T-helper 9 cell (primary cell): ENCODE results near the gene TSKU.

ENCODE experiments used
- DNase-seq: peaks from one replicate; pipeline ENCODE4 v3.0.0-alpha.2; 2020

Gene TSKU

DNA sequence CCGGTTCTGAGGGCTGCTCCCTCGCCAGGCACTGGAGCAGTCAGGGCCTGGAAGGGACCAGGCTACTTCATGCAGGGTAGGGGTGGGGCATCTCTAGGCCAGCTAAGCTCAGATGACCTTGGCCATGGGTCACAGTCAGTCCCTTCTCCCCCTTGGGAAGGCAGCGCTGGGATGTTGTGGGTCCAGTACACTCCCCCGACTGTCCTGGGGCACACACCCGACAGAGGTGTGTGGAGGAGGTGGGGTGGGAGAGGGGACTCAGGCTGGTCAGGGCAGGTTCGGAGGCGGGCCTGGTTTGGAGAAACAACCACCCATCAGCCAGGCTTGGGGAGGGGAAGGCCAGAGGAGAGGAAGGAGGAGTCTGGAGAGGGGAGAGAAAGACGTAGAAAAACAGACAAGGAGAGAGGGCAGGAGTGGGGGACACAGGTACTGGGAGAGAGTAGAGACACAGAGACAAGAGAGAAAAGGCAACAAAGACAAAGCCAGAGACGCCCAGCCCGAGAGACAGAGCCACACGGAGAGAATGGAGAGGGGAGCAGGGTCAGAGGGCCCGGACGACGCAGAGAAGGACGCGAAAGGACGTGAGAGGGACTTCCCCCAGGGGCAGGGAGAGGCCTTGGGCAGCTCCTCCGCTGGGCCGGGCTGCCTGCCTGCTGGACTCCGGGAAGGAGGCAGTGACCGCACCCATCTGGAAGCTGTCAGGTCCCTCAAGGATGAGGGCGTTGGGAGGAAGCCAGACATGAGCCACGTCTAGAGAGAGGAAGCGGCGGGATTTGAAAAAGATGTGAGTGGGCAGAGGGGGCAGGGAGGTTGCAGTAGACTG lies 30.6 kb upstream of the TSKU start:
- no peak for DNase-seq

DNA sequence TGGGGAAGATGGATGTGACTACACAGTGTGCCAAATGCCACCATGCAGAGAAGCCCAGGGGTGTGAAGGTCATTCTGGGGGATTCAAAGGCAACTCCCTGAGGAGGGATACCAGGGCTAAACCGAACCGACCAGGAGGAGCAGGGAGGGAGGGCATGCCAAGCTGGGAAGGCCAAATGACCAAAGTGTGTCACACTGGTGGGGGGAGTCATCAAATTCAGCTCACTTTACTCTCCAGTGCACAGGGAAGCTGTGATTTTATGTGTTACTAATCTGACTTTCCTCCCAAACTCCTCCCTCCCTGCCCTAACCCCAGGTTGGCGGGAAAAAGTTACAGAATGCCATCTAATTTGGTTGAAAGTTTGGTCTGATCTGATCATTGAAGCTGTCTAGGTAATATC lies 29.7 kb upstream of the TSKU start:
- no peak for DNase-seq

DNA sequence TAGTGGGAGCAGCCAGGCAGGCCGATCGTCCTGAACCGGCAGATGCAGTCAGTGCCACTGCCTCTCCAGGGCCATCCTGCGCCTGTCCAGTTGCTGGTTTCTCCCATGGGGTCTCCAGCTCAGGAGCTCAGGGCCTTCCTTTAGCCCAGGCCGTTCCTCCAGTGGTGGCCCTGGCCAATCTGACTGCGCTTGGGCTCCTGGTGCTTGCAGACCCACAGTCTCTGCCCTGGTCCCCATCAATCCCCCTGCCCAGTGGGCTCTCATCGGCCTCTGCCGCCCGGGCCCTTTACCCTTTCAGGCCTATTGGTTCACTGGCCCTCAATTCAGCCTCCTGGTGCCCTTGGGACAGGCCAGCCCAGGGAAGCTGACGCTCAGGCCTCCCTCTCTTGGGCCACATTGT lies 29.2 kb upstream of the TSKU start:
- DNase-seq, result no peak

DNA sequence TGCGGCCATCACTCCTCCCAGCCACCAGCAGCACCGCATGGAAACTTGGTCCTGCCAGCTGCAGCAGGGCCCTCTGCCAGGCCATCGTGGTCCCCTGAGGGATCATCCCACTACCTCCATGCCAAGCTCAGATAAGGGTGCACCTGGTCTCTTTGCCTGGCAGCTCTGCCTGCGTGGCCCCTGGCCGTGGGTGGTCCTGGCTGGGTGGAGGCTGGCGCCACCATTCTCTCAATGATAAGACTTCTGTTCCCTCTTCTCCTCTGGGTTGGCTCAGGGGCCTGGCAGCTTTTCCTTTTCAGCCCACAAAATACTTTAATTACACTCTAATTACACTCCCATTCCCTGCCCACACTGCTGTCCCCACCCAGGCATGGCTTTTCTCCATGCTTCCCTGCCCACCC lies 26.8 kb upstream of the TSKU start:
- DNase-seq, result no peak

DNA sequence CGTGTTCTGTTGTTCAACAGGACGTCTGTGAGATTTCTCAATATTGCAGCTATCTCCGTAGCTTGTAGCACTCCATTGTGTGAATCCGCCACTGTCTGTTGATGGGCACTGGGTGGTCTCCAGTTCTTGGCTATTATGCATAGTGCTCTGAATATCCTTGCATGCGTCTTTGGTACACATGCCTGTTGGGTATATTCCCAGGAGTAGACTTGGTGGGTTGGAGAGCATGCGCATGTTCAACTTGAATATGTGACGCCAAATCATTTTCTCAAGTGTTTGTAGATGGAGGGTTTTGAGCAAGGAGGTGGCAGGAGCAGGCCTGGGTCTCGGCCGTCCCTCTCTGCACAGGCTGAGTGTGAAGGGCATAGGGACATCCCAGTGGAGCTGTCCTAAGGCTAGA lies 24.8 kb upstream of the TSKU start:
- no peak for DNase-seq

DNA sequence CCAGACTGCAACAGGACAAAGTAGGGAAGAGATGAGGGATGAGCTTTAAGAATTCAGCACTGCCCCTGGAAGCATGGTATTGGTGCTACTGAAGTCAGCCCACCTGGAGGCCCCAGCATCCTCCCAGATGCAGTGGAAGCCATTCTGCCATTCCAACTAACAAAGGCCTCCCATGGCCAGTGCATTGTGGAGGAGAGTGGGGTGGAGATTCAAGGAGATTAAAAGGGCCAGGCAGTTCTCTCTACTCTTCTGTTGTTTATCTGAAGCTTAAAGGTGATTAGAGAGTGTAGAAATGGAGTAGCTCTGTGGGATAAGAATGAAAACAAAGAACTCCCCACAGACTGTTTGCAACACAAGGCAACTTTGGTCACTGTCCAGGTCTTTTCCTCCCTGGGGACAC lies 24.1 kb upstream of the TSKU start:
- no peak for DNase-seq

DNA sequence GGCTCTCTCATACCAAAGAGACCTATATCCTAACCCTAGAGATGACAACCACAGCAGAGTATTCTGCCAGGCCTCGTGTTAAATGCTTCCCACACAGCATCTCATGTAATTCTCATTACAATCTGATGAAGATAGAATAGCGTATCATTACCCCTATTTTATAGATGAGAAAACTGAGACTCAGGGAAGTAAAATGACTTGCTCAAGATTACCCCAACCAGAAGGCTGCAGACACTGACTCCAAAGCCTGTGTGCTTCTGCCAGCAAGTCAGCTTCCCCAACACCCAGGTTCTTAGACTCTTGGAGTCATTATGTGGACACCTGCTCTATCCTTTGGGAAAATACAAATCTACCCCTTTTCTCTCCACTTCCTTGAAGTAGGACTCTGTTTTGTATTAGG lies 23.6 kb upstream of the TSKU start:
- no peak for DNase-seq

DNA sequence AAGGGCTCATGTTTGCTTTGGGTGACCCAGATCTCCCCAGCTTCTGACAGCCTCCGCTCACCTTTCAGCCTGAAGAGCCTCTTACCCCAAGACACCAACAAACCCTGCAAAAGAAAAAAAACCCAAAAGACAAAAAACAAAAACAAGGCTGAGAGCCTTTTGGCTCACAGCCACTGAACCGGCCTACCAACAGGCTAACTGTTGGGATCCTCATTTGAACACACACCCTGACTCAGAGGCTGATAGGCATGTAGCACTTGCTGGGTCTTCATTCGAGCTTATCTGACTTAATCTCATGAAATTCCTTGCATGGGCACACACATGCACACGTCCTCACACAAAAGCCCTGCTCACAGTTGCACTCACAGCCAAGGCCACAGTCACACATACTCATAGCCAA lies 22.9 kb upstream of the TSKU start:
- no peak for DNase-seq

DNA sequence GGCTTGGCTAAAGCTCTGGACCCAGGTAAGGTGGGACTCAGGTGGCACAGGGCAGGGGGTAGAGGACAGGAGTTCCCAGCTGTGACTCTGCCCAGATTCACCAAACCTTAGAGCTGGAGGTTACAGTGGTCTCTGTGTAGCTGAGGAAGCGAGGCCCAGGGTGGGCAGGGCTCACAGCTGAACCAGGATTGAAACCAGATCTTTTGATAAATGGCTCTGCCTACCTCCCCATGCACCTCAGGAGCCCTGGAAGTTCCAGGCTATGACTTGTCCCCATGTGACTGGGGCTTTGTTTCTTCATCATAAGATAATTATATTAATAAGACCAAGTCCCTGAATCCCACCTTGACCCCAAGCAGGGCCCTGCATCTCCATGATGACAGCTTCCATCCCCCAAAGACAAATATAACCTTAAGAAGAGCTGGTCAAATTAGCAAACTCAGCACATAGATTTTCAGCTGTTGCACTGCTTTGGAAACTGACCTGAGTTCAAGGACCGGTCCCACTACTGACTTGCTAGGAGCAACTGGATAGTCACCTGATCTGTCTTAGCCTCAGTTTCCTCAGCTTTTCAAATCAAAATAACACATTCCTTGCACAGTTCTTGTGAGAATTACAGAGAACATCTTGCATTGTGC lies 21.3 kb upstream of the TSKU start:
- no peak for DNase-seq

DNA sequence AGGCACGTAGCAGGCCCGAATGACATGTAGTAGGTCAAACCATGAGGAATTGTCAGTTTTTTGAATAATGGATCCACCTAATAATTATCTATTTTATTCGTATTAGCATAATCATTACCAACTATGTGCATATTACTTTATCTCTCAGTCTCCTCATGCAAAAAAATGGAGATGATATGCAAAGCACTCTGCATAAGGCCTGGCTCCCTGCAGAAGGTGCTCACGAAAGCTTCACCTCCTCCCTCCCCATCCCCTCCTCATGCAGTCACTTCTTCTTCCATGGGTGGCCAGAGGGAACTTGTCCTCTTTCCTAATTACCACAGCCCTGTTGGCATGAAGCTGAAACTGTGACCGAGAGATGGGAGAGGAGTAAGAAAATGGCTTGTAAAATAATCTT lies 20.8 kb upstream of the TSKU start:
- DNase-seq, result no peak

DNA sequence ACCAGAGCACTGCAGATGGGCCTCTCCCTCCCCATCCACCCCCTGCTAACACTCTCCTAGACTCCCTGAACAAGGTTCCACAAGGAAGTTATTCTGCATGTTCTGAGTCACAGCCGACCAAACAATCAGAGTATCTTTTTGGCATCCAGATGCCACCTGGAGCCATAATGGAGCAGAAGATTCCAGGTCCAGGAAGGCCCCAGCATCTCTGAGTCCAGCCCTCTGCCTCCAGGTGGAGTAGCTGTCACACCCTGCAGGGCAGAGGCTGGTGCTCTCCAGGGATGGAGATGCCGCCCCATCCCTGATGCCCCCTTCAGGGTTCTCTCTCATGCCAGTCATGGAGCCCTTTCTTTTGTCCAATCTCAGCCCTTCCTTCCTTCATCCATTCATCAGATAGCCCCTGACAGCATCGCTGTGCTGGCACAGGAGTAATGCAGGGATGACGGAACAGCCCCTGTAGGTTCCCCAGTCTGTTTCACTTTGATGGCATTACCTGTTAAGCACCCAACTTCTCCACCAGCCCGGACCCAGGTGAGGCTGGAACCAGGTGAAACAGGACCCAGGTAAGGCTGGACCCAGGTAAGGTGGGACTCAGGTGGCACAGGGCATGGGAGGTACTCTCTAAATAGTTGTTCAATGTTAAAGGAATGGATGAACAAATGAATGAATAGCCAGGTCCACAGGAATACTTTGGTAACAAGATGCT lies 20.1 kb upstream of the TSKU start:
- no peak for DNase-seq

DNA sequence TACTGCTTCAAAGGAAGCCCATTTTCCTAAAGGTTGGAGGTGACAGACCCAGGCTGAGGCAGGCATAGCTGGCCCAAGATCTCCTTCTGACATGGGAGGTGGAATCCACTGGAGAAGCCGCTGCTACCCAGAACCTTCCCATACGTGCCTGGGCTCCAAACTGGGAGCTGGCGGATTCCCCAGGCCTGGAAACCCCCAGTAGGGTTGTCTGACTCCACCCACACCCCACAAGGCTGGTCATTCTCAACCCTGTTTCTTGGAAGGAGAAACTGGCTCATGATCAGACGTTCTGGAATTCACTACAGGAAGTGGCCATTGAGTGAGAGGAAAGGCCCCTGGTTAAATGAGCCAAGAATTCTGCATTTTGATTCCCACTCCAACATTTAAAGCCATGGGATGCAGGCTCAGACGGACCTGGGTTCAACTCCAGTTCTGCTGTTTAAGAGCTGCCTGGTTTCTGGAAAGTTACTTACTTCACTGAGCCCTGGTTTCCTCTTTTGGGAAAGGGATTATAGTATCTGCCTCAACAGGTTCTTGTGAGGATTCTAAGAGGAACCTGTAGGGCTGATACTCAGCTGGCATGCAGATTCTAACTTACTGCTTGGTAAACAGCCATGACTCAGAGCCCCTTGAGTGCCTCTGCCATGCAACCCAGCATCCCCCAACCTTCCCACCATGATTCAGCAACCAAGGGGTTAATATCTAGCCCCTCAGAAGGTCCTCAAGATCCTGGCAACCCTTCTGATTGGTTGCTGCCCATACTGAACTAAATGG lies 19.4 kb upstream of the TSKU start:
- no peak for DNase-seq

DNA sequence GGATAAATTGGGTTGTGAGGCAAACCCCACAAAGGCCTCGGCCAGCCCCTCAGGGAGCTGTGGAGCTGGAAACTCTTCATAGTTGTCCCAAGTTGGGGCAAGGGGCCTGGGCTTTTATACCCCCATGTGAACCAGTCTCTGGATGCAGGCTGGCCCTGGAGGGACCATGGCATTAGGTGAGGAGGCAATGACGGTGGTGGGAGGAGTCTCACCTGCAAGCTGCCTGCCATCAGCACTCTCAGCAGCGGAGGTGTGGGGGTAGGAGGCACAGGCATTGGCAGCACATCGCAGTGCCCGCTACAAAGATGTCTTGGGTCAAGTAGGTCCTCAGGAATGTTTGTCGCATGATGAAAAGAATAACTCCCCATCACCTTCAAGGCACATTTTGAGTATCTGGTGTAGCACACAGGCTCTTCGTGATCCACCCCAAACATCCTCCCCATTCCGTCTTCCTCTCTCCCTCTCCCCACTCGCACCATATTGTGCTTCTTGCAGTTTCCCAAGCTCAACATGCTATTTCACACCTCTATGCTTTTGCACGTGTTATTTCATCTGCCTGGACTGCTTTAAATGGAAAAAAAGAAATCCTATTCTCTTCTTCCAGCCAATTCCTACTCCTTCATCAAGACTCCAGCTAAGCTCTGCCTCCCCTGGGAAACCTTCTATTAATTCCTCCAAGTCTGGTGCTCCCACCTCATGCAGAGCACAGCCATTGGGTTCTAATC lies 18.1 kb upstream of the TSKU start:
- no peak for DNase-seq

DNA sequence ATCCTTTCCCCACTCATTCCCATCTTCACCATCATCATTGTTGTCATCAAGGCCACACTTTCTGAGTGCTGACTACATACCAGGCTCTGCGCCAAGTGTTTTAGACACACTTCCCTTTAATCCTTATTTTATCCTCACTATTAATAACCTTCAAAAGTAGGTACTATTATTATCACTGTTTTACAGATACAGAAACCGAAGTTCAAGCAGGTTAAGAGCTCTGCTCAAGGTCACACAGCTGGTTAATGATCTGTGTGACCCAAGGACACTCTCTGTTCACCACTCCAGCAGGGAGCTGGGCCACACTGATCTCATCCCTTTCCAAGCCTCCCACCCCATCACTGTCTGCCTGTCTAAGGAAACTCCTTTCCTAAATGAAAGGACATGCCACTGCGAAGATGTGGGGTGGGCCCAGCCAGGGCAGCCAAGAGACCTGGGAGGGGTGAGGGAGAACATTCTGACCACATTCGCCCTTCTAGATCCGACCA lies 17.2 kb upstream of the TSKU start:
- no peak for DNase-seq

DNA sequence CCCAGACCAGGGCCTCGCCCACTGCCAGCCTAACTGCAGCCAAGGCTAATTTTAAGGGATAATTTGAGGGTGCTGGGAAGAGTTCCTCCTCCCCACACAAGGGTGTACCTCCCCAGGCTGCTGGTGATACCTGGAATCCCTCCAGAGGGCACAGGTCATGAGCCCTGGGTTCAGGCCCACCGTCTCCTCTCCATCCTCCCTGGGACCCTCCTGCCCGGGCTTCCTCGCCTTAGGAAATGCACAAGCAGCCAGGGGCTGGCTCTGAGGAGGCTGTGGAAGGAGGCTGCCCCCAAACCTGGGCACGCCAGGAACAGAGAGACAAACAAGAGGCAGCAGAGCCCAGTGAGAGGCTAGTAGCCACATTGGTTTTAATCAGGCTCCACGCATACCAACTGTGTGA lies 16.6 kb upstream of the TSKU start:
- DNase-seq, result no peak

DNA sequence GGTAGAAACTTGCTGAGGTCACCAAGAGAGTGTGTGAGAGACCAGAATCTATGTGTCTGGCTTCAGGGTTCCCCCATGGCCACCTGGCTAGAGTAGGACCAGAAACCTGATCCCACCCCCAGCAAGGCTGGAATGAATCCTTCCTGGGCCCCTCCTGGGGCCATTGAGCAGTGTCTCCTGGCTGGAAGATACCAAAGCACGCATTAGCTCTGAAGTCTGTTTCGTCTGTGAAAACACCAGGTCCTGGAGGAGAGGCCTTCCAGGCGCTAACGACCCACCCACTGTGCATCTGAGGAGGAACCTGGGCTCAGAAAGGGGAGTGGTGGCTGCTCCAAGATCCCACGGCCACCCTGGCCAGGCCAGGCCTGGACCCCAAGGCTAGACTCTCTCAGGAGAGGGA lies 15.5 kb upstream of the TSKU start:
- DNase-seq, result no peak

DNA sequence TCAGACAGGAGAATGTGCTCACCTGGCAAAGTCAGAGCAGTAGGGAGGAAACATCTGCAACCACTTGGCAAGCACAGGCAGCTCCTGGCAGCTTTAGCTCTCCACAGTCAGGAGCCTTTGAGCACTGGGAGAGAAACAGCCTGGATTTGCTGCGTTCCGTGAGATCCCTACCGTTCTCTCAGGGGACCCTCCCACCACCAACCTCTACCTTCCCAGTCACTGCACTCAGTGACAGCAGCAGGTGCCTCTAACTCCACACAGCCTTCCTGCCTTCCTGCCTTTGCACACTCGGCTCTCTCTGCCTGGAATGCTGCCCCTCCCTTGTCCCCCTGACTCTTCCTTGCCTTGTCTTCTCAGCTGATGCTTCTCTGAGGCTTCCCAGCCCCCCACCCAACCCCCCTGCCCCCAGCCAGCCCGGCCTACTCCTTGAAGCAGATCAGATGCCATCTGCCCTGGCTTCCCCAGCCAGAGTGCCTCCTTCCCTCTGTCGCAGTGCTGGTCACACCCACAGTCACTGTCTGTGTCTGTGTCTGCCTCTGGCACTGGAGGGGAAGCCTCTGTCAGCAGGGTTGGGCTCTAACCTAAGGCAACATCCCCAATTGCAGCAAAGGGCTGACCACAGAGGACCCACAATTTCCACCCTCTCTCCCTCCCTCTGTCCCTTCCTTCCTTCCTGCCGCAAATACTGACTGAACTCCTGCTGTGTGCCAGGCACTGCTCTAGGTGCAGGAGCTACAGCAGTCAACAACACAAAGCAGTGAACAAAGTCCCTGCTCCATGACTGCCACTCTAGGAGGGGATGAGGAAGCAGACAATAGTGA lies 14.9 kb upstream of the TSKU start:
- DNase-seq, result no peak

DNA sequence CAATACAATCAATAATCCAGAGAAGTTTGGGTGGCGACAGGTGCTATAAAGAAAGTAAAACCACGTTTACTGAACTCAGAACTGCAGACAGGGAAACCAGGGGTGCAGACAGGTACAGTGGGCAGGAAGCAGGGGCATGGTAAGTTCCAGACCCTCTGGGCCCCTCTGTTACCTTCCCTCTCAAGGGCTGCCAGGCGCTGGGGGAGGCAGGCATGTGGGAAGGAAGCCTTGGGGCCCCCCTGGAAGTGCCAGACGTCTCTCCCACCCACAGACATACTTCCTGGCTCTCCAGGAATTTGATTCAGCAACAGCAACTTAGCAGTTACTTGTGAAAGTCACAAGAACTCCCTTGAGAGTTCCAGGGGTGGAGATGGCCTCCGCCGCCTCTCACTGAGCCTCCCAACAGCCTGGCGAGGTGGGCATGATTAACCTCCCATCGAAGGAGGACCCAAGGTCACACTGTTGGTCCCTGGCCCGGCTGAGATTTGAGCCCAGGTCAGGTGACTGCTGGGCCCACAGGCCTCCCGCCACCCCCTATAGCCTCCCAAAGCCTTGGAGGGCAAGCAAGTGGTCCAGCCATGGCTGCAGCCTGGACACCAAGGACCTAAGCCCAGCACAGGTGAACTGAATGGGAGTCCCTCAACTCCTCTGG lies 14.1 kb upstream of the TSKU start:
- no peak for DNase-seq

DNA sequence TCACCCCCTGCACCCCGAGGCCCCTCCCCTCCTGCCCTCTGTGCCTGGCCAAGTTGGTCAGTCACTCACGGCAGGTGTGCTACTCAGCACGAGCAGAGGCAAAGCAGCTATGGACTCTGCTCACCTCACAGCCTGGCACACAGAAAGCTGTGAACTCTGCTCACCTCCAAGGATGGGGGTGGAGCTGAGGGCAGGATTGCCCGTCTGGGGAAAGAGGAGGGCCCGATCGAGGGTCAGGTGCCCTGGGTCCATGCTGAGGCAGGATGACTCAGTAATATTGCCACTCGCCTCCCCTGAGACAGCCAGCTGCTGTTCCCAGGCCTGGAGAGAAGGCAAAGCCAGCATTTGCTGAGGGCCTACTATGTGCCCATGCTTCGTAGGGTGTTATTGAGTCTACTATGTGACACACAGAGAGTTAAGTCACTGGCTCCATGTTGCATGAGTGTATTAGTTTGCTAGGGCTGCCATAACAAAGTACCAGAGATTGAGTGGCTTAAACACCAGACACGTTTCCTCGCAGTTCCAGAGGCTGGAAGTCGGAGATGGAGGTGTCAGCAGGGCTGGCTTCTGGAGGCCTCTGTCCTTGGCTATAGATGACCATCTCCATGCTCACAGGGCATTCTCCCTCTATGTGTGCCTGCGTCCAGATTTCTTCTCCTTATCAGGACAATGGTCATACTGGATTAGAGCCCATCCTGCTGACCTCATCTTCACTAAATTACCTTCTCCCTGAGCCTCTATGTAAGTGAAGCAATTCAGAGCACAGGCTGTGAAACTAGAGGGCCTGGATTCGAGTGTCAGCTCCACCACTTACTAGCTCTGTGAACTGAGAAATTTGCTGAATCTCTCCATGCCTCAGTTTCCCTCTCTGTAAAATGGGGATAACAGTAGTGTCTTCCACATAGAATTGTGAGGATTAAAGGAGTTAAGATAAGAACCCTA lies 13.2 kb upstream of the TSKU start:
- DNase-seq, result no peak
